ENCODE measurements around the gene SEC16B.

GRCh38 chr1:177964336-177964735 lies 5.5 kb downstream of the SEC16B start:
- TF ChIP-seq, protein P1, sequence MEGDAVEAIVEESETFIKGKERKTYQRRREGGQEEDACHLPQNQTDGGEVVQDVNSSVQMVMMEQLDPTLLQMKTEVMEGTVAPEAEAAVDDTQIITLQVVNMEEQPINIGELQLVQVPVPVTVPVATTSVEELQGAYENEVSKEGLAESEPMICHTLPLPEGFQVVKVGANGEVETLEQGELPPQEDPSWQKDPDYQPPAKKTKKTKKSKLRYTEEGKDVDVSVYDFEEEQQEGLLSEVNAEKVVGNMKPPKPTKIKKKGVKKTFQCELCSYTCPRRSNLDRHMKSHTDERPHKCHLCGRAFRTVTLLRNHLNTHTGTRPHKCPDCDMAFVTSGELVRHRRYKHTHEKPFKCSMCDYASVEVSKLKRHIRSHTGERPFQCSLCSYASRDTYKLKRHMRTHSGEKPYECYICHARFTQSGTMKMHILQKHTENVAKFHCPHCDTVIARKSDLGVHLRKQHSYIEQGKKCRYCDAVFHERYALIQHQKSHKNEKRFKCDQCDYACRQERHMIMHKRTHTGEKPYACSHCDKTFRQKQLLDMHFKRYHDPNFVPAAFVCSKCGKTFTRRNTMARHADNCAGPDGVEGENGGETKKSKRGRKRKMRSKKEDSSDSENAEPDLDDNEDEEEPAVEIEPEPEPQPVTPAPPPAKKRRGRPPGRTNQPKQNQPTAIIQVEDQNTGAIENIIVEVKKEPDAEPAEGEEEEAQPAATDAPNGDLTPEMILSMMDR (IDR thresholded peaks at IDR 0.05) = no peak
- TF ChIP-seq ZFX (IDR thresholded peaks at IDR 0.05; ENCODE audit: borderline replicate concordance) = no peak
